Urinary bladder (tissue), 4 donors: ENCODE results near the gene CYP26B1. TPM values are rescaled to one million over a fixed set of nuclear protein-coding genes. Genes with fewer than 3 reads are reported as not detected.

Source experiments
- DNase-seq: peaks from one replicate; pipeline ENCODE4 v3.0.0-alpha.2; 2015; ENCODE audit errors: extremely low spot score
- H3K27ac ChIP-seq: one replicate; pipeline ENCODE4 v1.5.1; 2013; ENCODE audit warnings: low read depth, mild to moderate bottlenecking, moderate library complexity
- H3K36me3 ChIP-seq: one replicate; pipeline ENCODE4 v1.6.1; 2013; ENCODE audit warnings: mild to moderate bottlenecking, moderate library complexity; ENCODE audit not compliant: insufficient read depth
- H3K4me1 ChIP-seq: one replicate; pipeline ENCODE4 v1.6.1; 2013; ENCODE audit warnings: mild to moderate bottlenecking, moderate library complexity; ENCODE audit not compliant: insufficient read depth
- H3K4me3 ChIP-seq: one replicate; pipeline ENCODE4 v1.5.1; 2013; ENCODE audit warnings: low read depth, low read length
- WGBS: extraction: QIAGEN DNeasy Blood & Tissue Kit; methylation state at CpG from one replicate; pipeline ENCODE4 v1.1.7; 2013; 5-methylcytosine and 5-hydroxymethylcytosine counted together
- polyA plus RNA-seq: library from polyadenylated mRNA; stranded (reverse); fragments of 200-250 nt; gene quantifications from one replicate; pipeline ENCODE4 v1.2.3, GENCODE V29; 2013
- total RNA-seq: library from RNA; depleted of rRNA; stranded (reverse); fragments of >200 nt; gene quantifications from one replicate; pipeline ENCODE4 v1.2.3, GENCODE V29; 2014
- donor health status: healthy with polysubstance abuse.
- donor health status: healthy.

CYP26B1 gene
- total and polyA plus RNA-seq, 2 donors = 4.7 to 6.1 TPM

- peak overlapping the region; percentile 24 for H3K4me3 ChIP-seq
- peaks cover 4% of the 10 kb centered on the region for H3K4me1 ChIP-seq
- H3K27ac ChIP-seq = no peak overlapping the region
- no peak for DNase-seq
- 23% methylated on average over 50 of the region's 50 CpGs for whole genome bisulfite sequencing
- H3K36me3 ChIP-seq = no peaks in the 10 kb centered on the region
These were observed 4.9 kb downstream of the CYP26B1 start for GRCh38 chr2:72142570-72143440.

- no peak overlapping the region for H3K27ac ChIP-seq
- DNase-seq = no peak
These were observed 5.7 kb downstream of the CYP26B1 start for GRCh38 chr2:72141881-72142451.

GRCh38 chr2:72141032-72141645 lies 6.5 kb downstream of the CYP26B1 start:
- H3K4me3 ChIP-seq = no peak overlapping the region
- no peaks in the 10 kb centered on the region for H3K36me3 ChIP-seq
- no peak for DNase-seq
- peaks cover 4% of the 10 kb centered on the region for H3K4me1 ChIP-seq
- H3K27ac ChIP-seq = no peak overlapping the region
- 94% methylated on average over 5 of the region's 5 CpGs for WGBS

More at GRCh38 chr2:72141881-72142451, 5.7 kb downstream of the CYP26B1 start:
- no peaks in the 10 kb centered on the region for H3K36me3 ChIP-seq
- 87% methylated on average over 13 of the region's 13 CpGs for WGBS
- H3K4me3 ChIP-seq = no peak overlapping the region
- peaks cover 4% of the 10 kb centered on the region for H3K4me1 ChIP-seq

- peaks cover 4% of the 10 kb centered on the region for H3K4me1 ChIP-seq
- H3K36me3 ChIP-seq = no peaks in the 10 kb centered on the region
- no peak for DNase-seq
- H3K27ac ChIP-seq = no peak overlapping the region
- WGBS = 94% methylated on average over 4 of the region's 4 CpGs
- no peak overlapping the region for H3K4me3 ChIP-seq
These were observed 7.1 kb downstream of the CYP26B1 start for GRCh38 chr2:72140621-72140960.

- DNase-seq = no peak
- WGBS = 97% methylated on average over 14 of the region's 14 CpGs
- Histone ChIP-seq H3K36me3 (no peaks in the 10 kb centered on the region), H3K4me1 (peaks cover 4% of the 10 kb centered on the region), H3K27ac (no peak overlapping the region), H3K4me3 (no peak overlapping the region)
These were observed 7.6 kb downstream of the CYP26B1 start for GRCh38 chr2:72139874-72140620.

- H3K36me3 ChIP-seq = no peaks in the 10 kb centered on the region
- WGBS = 95% methylated on average over 8 of the region's 8 CpGs
- H3K4me3 ChIP-seq = no peak overlapping the region
- H3K27ac ChIP-seq = no peak overlapping the region
- H3K4me1 ChIP-seq = peaks cover 2% of the 10 kb centered on the region
- no peak for DNase-seq
These were observed 8.2 kb downstream of the CYP26B1 start for GRCh38 chr2:72139471-72139873.

- Histone ChIP-seq H3K4me3 (no peak overlapping the region), H3K27ac (no peak overlapping the region), H3K4me1 (peaks cover 2% of the 10 kb centered on the region), H3K36me3 (no peaks in the 10 kb centered on the region)
- no peak for DNase-seq
- 65% methylated on average over 14 of the region's 14 CpGs for WGBS
These were observed 8.7 kb downstream of the CYP26B1 start for GRCh38 chr2:72138921-72139381.

GRCh38 chr2:72138011-72138881 lies 9.4 kb downstream of the CYP26B1 start:
- DNase-seq = no peak
- no peaks in the 10 kb centered on the region for H3K4me1 ChIP-seq
- 77% methylated on average over 24 of the region's 24 CpGs for WGBS

GRCh38 chr2:72137498-72138010 lies 10.1 kb downstream of the CYP26B1 start:
- Histone ChIP-seq H3K4me1 (no peaks in the 10 kb centered on the region), H3K4me3 (no peak overlapping the region), H3K27ac (no peak overlapping the region), H3K36me3 (no peaks in the 10 kb centered on the region)
- 37% methylated on average over 10 of the region's 10 CpGs for WGBS
- no peak for DNase-seq

More at GRCh38 chr2:72138011-72138881, 9.4 kb downstream of the CYP26B1 start:
- no peaks in the 10 kb centered on the region for H3K36me3 ChIP-seq
- no peak overlapping the region for H3K27ac ChIP-seq
- no peak overlapping the region for H3K4me3 ChIP-seq

- no peak overlapping the region for H3K27ac ChIP-seq
- H3K4me1 ChIP-seq = no peaks in the 10 kb centered on the region
- no peaks in the 10 kb centered on the region for H3K36me3 ChIP-seq
- WGBS = 69% methylated on average over 7 of the region's 7 CpGs
- H3K4me3 ChIP-seq = no peak overlapping the region
- DNase-seq = no peak
These were observed 10.6 kb downstream of the CYP26B1 start for GRCh38 chr2:72136933-72137497.

GRCh38 chr2:72136331-72136730 lies 11.3 kb downstream of the CYP26B1 start:
- DNase-seq = no peak
- Histone ChIP-seq H3K27ac (no peak overlapping the region), H3K36me3 (no peaks in the 10 kb centered on the region), H3K4me1 (no peaks in the 10 kb centered on the region), H3K4me3 (no peak overlapping the region)
- WGBS = 84% methylated on average over 10 of the region's 10 CpGs

GRCh38 chr2:72135921-72136320 lies 11.7 kb downstream of the CYP26B1 start:
- no peaks in the 10 kb centered on the region for H3K4me1 ChIP-seq

More at GRCh38 chr2:72135921-72136320, 11.7 kb downstream of the CYP26B1 start:
- Histone ChIP-seq H3K4me3 (no peak overlapping the region), H3K27ac (no peak overlapping the region), H3K36me3 (no peaks in the 10 kb centered on the region)
- no peak for DNase-seq
- WGBS = 89% methylated on average over 8 of the region's 8 CpGs
